PFSK-1 (cell line): ENCODE results near the gene DIRAS1.

ENCODE experiments used
- POLR2AphosphoS5 ChIP-seq: IDR thresholded peaks from 2 replicates; pipeline ENCODE4 v1.6.1; 2012; ENCODE audit warnings: low read depth, mild to moderate bottlenecking, control low read depth, low read length, moderate library complexity
- SIN3A ChIP-seq: IDR thresholded peaks from 2 replicates; pipeline ENCODE4 v1.6.1; 2012; ENCODE audit warnings: mild to moderate bottlenecking, low read length, moderate library complexity, borderline replicate concordance; ENCODE audit not compliant: insufficient read depth
- TAF1 ChIP-seq: IDR thresholded peaks from 2 replicates; pipeline ENCODE4 v1.6.1; 2012; ENCODE audit warnings: low read length, control low read depth, borderline replicate concordance; ENCODE audit not compliant: insufficient read depth

- no peak for TF ChIP-seq POLR2AphosphoS5
- no peak for TF ChIP-seq SIN3A
- no peak for TF ChIP-seq TAF1
These were observed 27.0 kb downstream of the DIRAS1 start for GRCh38 chr19:2694196-2694595.
